Measurements from ENCODE around the gene PFDN1. TPM values are rescaled to one million over a fixed set of nuclear protein-coding genes. Genes with fewer than 3 reads are reported as not detected.

Gene PFDN1
- total RNA-seq, 1 experiment from 2014 or later: 71.9 TPM

GRCh38 chr5:140318792-140319191, 15.9 kb upstream of the PFDN1 start:
- BruUV-seq (replicated peaks): no TSS peak
- intact Hi-C loops (cut with micrococcal nuclease; ENCODE audit: unreplicated experiment): no loop called here
- Mint-ChIP-seq H3K27ac (ENCODE audit: unreplicated experiment) (no peak overlapping the region), H3K36me3 (ENCODE audit: insufficient read depth, unreplicated experiment) (peaks cover 7% of the 10 kb centered on the region), H3K4me1 (ENCODE audit: low read depth, unreplicated experiment) (peaks cover 27% of the 10 kb centered on the region), H3K9me3 (ENCODE audit: low read depth, unreplicated experiment) (no peaks in the 10 kb centered on the region), H3K4me3 (ENCODE audit: low read depth, unreplicated experiment) (no peak overlapping the region), H3K27me3 (ENCODE audit: unreplicated experiment) (no peaks in the 10 kb centered on the region)
- DNase-seq: no peak
- CTCF ChIA-PET: interaction anchor here (1.0 kb wide), 1 partner anchor 28 kb away, joined by 4 read pairs; the partner anchor contains the start of gene HBEGF
- no peak for TF ChIP-seq CTCF (IDR thresholded peaks at IDR 0.05; ENCODE audit: unreplicated experiment)

- no peaks in the 10 kb centered on the region for H3K27me3 Mint-ChIP-seq (ENCODE audit: unreplicated experiment)
- DNase-seq: no peak
- H3K27ac Mint-ChIP-seq (ENCODE audit: unreplicated experiment): no peak overlapping the region
- CTCF ChIA-PET: interaction anchor here (1.0 kb wide), 1 partner anchor 29 kb away, joined by 4 read pairs; the partner anchor contains the start of gene HBEGF
- intact Hi-C loops (cut with micrococcal nuclease; ENCODE audit: unreplicated experiment): no loop called here
- H3K4me3 Mint-ChIP-seq (ENCODE audit: low read depth, unreplicated experiment): no peak overlapping the region
- H3K4me1 Mint-ChIP-seq (ENCODE audit: low read depth, unreplicated experiment): peaks cover 23% of the 10 kb centered on the region
- no TSS peak for BruUV-seq (replicated peaks)
- peaks cover 6% of the 10 kb centered on the region for H3K36me3 Mint-ChIP-seq (ENCODE audit: insufficient read depth, unreplicated experiment)
- no peaks in the 10 kb centered on the region for H3K9me3 Mint-ChIP-seq (ENCODE audit: low read depth, unreplicated experiment)
- no peak for TF ChIP-seq CTCF (IDR thresholded peaks at IDR 0.05; ENCODE audit: unreplicated experiment)
Observed at GRCh38 chr5:140317859-140318258, 15.0 kb upstream of the PFDN1 start.

GRCh38 chr5:140312791-140313189, 9.9 kb upstream of the PFDN1 start:
- Mint-ChIP-seq H3K9me3 (ENCODE audit: low read depth, unreplicated experiment) (peaks cover 2% of the 10 kb centered on the region), H3K36me3 (ENCODE audit: insufficient read depth, unreplicated experiment) (no peaks in the 10 kb centered on the region), H3K27me3 (ENCODE audit: unreplicated experiment) (no peaks in the 10 kb centered on the region), H3K27ac (ENCODE audit: unreplicated experiment) (no peak overlapping the region), H3K4me1 (ENCODE audit: low read depth, unreplicated experiment) (peaks cover 30% of the 10 kb centered on the region), H3K4me3 (ENCODE audit: low read depth, unreplicated experiment) (no peak overlapping the region)
- intact Hi-C loops (cut with micrococcal nuclease; ENCODE audit: unreplicated experiment): no loop called here
- DNase-seq: no peak
- CTCF ChIA-PET: interaction anchor here (0.8 kb wide), 1 partner anchor 10 kb away, joined by 3 read pairs; the partner anchor contains the start of gene PFDN1
- no peak for TF ChIP-seq CTCF (IDR thresholded peaks at IDR 0.05; ENCODE audit: unreplicated experiment)
- no TSS peak for BruUV-seq (replicated peaks)

GRCh38 chr5:140312067-140312790, 9.3 kb upstream of the PFDN1 start:
- peaks cover 2% of the 10 kb centered on the region for H3K9me3 Mint-ChIP-seq (ENCODE audit: low read depth, unreplicated experiment)
- no TSS peak for BruUV-seq (replicated peaks)
- peak overlapping the region; percentile 57 for H3K27ac Mint-ChIP-seq (ENCODE audit: unreplicated experiment)
- no peak for TF ChIP-seq CTCF (IDR thresholded peaks at IDR 0.05; ENCODE audit: unreplicated experiment)
- no peaks in the 10 kb centered on the region for H3K27me3 Mint-ChIP-seq (ENCODE audit: unreplicated experiment)
- no peak overlapping the region for H3K4me3 Mint-ChIP-seq (ENCODE audit: low read depth, unreplicated experiment)
- peaks cover 30% of the 10 kb centered on the region for H3K4me1 Mint-ChIP-seq (ENCODE audit: low read depth, unreplicated experiment)
- DNase-seq: no peak
- H3K36me3 Mint-ChIP-seq (ENCODE audit: insufficient read depth, unreplicated experiment): no peaks in the 10 kb centered on the region
- CTCF ChIA-PET: interaction anchor here (0.6 to 0.8 kb wide), 2 partner anchors 9 to 91 kb away, joined by 3 read pairs; partner anchors contain the start of gene PFDN1
- intact Hi-C loops (cut with micrococcal nuclease; ENCODE audit: unreplicated experiment): no loop called here

Measured in Calu3 (cell line).